OCI-LY3 (cell line): ENCODE data around the gene SELPLG.

Experiments used
- EZH2phosphoT487 ChIP-seq: fragments of 200-600 bp; shearing (Covaris generic); IDR thresholded peaks from 2 replicates; pipeline ENCODE4 v1.6.1; 2018; ENCODE audit warnings: antibody characterized with exemption, mixed run types, low read depth
- TF ChIP-seq, protein P1 (sequence below): fragments of 200-600, 300-600 bp; sonication (generic); IDR thresholded peaks from 2 replicates; pipeline ENCODE4 v1.5.1; 2014; ENCODE audit warnings: antibody characterized with exemption, low read length, low read depth

DNA sequence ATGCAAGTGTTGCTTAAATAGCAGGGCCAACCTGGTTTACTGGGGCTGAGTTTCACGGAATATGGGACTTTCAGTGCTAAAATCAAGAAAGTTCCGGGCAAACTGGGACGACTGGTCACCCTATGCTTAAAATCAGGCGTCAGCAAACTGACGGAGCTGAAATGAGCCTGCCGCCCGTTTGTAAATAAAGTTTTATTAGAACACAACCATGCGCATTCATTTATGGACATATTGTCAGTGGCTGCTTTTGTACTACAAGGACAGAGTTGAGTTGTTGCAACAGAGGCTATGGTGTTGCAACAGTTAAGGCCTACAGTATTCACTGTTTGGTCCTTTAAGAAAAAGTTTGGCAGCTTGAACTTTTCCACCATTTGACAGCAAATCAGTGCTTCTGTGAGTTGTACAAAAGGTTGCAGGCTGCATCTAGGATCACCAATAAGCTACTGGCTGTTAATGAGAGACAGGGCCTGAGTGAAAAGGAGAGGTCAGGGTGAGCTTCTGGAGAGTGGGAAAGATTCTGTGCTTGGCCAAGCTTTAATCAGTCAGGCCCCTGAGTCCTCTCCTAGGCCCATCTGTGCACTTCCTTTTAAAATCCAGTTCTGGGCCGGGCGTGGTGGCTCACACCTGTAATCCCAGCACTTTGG, 13.3 kb downstream of the SELPLG start:
- TF ChIP-seq, protein P1, sequence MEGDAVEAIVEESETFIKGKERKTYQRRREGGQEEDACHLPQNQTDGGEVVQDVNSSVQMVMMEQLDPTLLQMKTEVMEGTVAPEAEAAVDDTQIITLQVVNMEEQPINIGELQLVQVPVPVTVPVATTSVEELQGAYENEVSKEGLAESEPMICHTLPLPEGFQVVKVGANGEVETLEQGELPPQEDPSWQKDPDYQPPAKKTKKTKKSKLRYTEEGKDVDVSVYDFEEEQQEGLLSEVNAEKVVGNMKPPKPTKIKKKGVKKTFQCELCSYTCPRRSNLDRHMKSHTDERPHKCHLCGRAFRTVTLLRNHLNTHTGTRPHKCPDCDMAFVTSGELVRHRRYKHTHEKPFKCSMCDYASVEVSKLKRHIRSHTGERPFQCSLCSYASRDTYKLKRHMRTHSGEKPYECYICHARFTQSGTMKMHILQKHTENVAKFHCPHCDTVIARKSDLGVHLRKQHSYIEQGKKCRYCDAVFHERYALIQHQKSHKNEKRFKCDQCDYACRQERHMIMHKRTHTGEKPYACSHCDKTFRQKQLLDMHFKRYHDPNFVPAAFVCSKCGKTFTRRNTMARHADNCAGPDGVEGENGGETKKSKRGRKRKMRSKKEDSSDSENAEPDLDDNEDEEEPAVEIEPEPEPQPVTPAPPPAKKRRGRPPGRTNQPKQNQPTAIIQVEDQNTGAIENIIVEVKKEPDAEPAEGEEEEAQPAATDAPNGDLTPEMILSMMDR = no peak
- no peak for TF ChIP-seq EZH2phosphoT487
